Ramos (cell line): ENCODE results near the gene CALN1.

Experiments
- in situ Hi-C: fragments of 300-500 bp; cut with MboI; formaldehyde crosslinking; loops from one replicate; pipeline ENCODE4 v1.14.3; 2022; ENCODE audit warnings: low sequenced_read_pairs; ENCODE audit not compliant: unreplicated experiment

CALN1 gene

DNA sequence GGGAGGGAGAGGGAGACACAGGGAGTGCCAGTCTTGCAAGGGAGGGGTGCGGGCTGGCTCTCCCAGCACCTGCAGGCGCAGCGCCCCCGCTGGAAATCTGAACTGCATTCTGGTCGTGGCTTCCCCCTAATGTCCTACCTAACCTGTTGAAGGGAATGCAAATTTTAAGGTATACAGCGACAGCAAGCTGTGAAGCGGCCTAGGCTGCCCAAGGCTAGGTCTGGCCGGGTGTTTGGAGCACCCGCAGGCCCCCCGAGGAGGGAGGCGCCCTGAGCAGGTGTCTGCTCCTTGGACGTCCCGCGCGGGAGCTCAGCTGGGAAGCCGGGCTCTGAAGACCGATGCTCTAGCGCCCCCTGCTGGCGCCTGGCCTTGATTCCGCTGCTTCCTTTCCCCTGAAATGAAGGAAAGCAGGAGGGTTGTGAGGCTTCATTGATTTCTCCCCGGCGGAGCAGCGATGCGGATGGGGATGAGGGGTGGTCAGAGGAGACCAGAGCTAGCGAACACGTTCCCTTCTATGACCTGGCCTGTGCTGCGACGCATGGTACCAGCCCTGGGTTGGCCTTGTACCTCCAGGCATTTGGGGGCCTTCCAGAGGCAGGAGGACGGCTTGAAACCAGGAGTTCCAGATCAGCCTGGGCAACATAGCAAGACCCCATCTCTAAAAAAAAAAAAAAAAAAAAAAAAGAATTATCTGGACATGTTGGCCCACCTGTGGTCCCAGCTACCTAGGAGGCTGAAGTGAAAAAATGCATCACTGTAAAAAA is 678.8 kb downstream of the CALN1 start:
- in situ Hi-C loops: loop anchor here (5.0 kb wide), 1 partner anchor 876 kb away; no protein-coding TSS in a partner anchor

DNA sequence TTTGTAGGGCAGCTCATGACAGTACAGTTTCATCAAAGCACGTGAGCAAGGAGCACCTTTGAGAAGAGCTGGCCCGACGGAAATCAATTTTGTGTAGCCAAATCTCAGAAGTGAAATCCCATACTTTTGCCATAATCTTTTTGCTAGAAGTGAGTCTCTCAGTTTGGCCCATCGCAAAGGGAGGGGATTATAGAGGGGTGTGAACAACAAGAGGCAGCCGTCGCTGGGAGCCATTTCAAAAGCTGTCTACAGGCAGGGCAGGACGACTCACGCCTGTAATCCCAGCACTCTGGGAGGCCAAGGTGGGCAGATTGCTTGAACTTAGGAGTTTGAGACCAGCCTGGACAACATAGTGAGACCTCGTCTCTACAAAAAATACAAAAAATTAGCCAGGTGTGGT is 680.4 kb downstream of the CALN1 start:
- in situ Hi-C loops: loop anchor here (5.0 kb wide), 1 partner anchor 874 kb away; no protein-coding TSS in a partner anchor
